Ramos (cell line): Measurements from ENCODE around the gene RNF225.
"Not testable (repeated sequence)": the region's sequence is repeated elsewhere in the genome, so short reads cannot be mapped to it uniquely, and the experiment has no call there.

Source experiments
- in situ Hi-C: fragments of 300-500 bp; cut with MboI; formaldehyde crosslinking; loops from one replicate; pipeline ENCODE4 v1.14.3; 2022; ENCODE audit warnings: low sequenced_read_pairs; ENCODE audit not compliant: unreplicated experiment

Gene RNF225

DNA sequence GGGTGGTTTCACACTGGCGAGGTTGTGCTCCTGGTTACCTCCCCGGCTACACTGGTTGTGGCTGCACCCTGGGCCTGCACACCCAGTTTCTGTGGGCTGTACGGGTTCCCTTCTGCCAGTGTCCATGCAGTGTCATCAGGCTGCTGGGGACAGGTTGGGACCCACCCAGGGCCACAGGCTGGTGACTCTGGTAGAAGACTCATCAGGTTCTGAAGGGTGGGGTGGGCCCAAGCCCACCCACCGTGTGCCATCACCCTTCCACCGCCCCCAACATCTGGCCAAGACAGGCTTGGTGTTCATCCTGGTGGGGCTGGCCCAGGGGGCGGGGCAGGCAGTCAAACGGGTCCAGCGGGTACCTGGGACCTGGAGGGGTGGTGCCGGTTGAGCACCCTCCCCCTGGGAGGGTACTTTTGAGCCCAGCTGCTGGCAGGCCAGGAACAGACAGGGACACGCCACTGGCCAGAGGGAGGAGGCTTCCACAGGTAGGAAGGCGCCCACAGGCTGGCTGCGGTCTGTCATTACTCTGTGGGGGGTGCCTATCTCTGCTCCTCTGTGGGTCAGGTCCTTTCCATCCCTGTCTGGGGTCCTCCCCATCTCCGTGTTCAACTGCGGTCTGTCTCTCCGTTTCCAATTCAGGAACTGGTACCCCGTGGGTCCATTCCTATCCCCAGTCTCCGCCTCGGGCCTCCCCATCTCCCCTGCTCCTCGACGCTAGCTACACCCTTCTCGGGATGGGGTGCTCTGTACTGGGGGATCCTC is at the start of gene RNF225:
TSS of gene RNF225 (plus strand) at position 437 of the 759 bp plus-strand sequence. CDS start 434 bp downstream, outside the sequence.
- in situ Hi-C loops, result no loop called here

- in situ Hi-C loops, result no loop called here
Measured at GRCh38 chr19:58346961-58347929, 48.2 kb upstream of the RNF225 start.

DNA sequence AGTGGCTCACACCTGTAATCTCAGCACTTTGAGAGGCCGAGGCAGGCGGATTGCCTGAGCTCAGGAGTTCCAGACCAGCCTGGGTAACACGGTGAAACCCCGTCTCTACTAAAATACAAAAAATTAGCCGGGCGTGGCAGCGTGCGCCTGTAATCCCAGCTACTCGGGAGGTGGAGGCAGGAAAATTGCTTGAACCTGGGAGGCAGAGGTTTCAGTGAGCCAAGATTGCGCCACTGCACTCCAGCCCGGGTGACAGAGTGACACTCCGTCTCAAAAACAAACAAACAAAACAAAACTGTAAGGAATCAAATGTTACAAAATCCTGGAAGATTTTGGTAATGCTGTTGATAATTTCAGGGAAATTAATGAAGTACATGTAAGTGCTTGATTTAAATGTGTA is 47.4 kb upstream of the RNF225 start:
- in situ Hi-C loops, result not testable (repeated sequence)

- in situ Hi-C loops, result no loop called here
Measured at GRCh38 chr19:58349590-58349989, 45.9 kb upstream of the RNF225 start.

DNA sequence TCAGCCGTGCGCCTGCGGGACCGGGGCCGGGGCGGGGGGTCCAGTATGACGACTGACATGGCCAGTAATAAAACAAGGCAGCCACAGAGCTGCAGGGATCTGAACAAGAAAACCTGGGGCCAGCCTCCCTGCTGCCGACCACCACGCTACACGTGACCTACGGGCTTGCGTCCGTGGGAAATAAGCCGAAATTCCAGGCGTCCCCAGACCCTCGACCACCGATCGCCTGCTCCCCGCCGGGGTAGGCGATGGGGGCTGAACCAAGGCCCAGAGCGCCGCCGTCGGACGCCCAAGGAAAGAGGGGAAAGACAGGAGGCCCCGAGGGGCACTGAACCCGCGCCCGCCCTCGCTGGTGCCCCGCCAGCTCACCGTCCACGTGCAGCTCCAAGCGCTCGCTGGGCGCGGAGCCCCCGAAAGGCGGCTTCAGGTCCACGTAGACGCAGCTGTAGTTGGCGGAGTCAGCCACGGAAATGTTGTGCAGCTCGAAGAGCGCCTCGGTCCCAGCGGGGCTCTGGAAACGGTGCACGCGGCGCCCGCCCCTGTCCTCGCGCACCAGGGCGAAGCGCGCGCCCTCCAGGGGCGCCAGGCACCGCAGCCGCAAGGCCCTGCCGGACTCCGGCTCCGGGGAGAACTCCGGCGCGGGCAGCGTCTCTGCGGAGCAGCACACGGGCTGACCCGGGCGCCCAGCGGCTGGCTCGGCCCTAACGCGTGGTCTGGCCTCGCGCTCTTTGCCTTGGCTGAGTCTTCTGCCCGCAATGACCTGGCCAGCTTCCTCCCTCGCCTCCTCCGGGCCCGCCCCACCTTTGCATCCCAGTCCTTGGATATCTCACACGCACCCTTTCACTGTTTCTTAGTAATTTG is 45.2 kb upstream of the RNF225 start:
- in situ Hi-C loops, result no loop called here

DNA sequence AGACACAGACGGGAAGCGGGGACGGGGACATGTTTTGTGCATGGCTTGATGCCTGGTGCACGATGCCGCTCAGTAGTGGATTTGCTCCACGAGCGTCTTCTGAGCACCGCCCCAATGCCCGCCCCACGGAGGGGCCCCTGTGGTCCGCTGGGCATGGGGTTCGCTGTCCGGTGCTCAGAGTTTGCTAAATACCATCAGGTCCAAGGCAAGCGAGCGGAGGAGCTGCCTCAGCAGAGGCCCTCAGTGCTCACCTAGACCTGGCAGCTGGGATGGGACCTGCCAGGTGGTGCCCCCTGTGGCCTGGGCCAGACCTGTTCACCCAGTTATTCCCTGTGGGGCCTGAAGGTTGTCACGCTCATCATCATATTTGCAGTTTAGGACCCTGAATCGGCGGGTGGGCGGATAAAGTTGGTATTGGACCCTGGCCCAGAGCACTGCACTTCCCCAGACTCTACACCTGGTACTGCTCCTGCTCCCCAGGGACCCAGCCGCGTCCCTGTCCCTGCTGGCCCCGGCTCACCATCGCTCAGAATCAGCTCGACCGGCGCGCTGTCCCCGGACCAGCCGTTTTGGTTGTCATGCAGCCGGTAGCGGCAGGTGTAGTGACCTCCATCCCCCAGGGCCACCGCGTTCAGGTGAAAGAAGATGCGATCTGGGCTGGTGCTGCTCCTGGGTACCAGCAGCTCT is 44.4 kb upstream of the RNF225 start:
- in situ Hi-C loops, result no loop called here

DNA sequence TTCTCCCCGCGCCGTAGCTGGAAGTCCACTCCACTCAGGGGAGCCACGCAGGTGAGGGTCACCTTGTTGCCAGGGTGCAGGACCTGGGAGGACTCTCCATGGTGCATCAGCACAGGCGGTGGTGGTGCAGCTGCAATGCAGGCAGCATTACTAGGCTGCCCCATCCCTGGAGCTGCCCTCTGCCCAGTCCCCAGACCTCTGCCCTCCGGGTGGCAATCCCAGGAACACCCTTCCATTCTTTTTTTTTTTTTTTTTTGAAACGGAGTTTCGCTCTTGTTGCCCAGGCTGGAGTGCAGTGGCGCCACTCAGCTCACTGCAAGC is 43.9 kb upstream of the RNF225 start:
- in situ Hi-C loops, result no loop called here

DNA sequence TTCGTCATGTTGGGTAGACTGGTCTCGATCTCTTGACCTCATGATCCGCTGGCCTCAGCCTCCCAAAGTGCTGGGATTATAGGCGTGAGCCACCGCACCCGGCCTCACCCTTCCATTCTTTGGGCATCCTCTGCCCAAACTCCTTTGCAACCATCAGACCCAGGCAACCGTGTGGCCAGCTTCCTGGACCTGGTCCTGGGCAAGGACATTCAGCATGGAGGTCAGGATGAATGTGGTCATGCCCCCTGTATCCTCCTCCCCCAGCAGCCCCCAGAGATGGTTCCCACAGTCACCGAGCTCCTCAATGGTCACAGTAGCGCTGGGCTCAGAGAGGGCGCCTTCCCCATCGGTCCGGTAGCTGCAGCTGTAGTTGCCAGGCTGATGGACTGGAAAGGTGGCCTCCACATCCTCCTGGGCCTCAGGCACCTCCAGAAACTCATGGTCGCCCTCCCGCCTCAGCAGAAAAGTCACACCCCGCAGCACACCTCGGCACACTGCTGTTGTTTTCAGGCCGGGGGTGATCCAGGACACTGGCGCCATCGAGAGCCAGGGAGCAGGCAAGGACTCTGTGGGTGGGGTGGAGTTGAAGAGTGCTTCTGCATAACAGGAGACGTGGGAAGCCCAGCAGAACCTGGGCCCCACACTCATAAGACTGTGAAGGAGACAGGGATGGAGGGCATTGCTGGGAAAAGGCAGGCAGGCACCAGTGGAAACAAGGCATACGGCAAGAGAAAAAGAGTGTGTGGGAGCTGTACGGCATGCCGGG is 43.3 kb upstream of the RNF225 start:
- in situ Hi-C loops, result no loop called here

- in situ Hi-C loops, result no loop called here
Measured at GRCh38 chr19:58352760-58353671, 42.4 kb upstream of the RNF225 start, which contains the start of gene A1BG. A1BG (minus strand) TSS chr19:58353492; CDS start chr19:58353437, 55 bp downstream.

DNA sequence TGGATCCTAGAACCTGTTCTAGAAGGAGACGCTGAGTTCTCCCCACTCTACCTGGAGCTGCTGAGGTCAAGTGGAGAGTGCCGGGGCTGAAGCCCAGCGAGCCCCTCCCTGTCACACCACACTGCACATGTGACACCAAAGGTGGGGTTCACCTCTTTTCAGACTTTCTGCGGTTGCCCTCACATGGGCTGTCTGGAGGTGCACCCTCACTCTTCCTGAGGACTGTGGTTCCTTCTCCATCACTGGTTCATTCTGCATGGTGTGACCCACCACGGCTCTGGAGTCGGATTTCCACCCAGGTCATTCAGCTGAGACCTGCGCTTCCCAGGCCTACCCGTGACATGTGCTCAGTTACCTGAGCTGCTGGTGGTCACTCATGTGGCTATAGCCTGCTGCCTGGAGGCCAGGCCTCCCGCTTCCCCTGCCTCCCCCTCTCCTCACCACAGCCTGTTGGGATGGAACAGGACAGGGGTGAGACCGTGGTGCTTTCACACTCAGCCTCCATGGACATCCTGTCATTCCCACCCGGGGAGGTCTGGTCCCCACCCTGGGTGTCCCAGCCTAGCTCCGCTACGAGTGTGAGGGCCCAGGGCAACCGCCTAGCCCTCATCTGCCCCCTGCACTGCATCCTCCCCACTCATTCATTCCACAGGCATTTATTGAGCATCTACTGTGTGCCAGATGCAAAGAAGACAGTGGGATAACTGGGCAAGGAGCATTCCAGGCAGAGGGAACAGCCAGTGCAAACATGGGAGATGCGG is 41.6 kb upstream of the RNF225 start:
- in situ Hi-C loops, result no loop called here

DNA sequence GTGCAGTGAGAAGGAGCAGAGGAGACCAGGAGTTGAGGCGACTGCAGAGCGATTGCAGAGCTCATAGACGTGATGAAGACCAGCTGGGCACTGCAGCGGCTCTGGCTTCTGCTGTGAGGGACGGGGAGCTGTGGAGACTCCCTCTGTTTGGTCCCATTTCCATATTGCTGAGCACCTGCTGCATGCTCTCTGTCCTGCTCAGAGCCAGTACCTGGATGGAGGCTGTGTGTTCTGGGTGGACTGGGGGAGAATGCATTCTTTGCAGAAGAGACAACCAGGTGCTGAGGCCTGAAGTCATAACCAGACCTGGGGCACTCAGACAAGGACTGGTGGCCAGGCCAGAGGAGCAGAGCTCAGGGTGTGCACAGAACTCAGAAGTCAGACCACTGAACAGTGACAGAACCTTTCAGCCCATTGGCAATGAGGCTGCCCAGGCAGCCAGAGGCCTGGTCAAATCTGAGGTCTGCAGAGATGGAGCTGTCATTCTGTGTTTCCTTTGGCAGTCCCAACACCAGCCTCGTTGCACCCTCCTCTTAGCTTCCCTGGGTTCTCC is 40.9 kb upstream of the RNF225 start:
- in situ Hi-C loops, result no loop called here

DNA sequence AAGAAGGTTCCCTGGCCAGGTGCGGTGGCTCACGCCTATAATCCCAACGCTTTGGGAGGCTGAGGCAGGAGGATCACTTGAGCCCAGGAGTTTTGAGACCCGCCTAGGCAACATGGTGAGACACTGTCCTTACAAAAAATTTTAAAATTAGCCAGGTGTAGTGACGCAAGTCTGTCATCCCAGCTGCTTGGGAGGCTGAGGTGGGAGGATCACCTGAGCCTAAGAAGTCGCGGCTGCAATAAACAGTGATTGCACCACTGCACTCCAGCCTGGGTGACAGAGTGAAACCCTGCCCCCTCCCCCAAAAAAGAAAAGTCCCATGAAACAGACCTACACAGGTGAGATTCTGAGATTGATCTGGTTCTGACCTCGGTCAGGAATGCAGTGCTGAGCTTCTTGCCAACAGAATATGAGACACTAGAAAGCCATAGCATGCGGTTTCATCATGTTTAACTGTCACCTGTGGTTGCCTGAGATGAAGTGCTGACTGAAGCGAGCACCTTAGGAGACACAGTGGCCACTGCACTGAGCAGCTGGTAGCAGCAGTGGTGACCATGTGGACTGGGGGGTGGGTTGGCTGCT is 40.1 kb upstream of the RNF225 start:
- in situ Hi-C loops, result no loop called here

- in situ Hi-C loops, result no loop called here
Measured at GRCh38 chr19:58355908-58356765, 39.3 kb upstream of the RNF225 start.

DNA sequence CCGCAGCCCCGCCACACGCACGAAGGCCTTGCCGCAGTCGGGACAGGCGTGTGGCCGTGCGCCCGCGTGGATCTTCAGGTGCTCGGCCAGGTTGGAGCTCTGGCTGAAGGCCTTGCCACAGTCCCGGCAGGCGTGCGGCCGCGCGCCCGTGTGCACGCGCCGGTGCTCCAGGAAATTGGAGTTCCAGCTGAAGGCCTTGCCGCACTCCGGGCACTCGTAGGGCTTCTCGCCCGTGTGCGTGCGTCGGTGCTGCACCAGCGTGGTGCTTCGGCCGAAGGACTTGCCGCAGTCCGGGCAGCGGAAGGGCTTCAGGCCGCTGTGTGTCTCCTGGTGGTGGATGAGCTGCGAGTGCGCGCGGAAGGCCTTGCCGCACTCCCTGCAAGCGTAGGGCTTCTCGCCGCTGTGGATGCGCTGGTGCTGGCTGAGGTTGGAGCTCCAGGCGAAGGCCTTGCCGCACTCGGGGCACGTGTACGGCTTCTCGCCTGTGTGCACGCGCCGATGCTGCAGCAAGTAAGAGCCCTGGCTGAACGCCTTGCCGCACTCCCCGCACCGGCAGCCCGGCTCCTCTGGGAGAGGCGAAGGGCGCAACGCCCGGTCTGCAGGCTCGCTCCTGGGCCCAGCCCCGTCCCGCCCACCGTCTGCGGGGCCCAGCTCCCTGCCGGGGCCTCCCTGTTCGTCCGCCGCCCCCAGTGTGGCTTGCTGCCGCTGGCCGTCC is 38.5 kb upstream of the RNF225 start:
- in situ Hi-C loops, result no loop called here

DNA sequence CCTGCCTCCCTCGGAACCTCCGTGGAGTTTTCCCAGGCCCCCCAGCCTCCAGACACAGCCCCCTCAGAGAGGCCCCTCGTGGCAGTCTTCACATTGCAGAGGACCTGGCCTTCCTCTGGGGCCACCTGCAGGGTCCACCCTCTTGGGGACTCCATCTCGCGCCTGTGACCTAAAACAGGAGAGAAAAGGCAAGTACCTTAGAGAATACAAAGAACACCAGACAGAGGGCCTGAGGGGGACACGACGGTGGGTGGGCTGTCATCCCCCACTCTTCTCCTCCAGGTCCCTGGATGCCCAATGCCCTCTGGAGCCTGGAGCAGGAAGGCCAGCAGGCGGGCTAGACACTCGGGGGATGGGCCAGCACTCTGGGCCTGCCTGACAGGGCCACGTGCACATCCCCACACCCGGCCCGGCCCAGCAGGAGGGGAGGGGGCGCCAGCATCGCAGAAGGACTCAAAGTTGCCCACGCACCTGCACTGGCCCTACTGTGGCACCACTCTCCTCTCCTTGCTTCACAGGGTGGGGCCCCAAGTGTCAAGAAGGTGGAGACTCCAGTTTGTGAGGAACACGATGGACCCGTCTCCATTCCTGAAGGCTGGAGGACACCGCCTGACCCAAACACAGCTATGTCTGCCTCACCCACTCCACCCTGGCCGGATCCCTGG is 37.8 kb upstream of the RNF225 start:
- in situ Hi-C loops, result no loop called here
